HepG2 (cell line): ENCODE results near the gene TM4SF18. TPM values are rescaled to one million over a fixed set of nuclear protein-coding genes. Genes with fewer than 3 reads are reported as not detected.

Source experiments
- BHLHE40 ChIP-seq: IDR thresholded peaks from 2 replicates; pipeline ENCODE4 v1.6.1; 2011; ENCODE audit warnings: low read length, improper control_type of control experiment
- FOXA1 ChIP-seq, 2 experiments: fragments of 450-650 bp in 1 of 2; sonication (generic) in 1 of 2; formaldehyde crosslinking in 1 of 2; IDR thresholded peaks; 2 replicates each; pipeline versions ENCODE4 v1.4.0 to v1.6.1; 2016 to 2020; ENCODE audit warnings: missing genetic modification reagents in 1 of 2
- GMEB1 ChIP-seq: sonication (generic); formaldehyde crosslinking; IDR thresholded peaks from 2 replicates; pipeline ENCODE4 v1.5.1; 2020; ENCODE audit warnings: missing genetic modification reagents, mild to moderate bottlenecking, borderline replicate concordance
- HMG20B ChIP-seq: conservative IDR thresholded peaks from 2 replicates; pipeline ENCODE4 v1.6.1; 2016; ENCODE audit warnings: missing genetic modification reagents, missing compliant biosample characterization
- MIER3 ChIP-seq: IDR thresholded peaks from 2 replicates; pipeline ENCODE4 v1.6.1; 2016; ENCODE audit warnings: missing compliant biosample characterization, borderline replicate concordance
- NFYC ChIP-seq: IDR thresholded peaks from 2 replicates; pipeline ENCODE4 v1.6.1; 2016; ENCODE audit warnings: missing genetic modification reagents, missing compliant biosample characterization
- NRL ChIP-seq: sonication (generic); formaldehyde crosslinking; IDR thresholded peaks from 2 replicates; pipeline ENCODE4 v1.5.0; 2020; ENCODE audit warnings: missing genetic modification reagents, mild to moderate bottlenecking, moderate library complexity, borderline replicate concordance
- TOE1 ChIP-seq: sonication (generic); formaldehyde crosslinking; IDR thresholded peaks from 2 replicates; pipeline ENCODE4 v1.4.0; 2020; ENCODE audit warnings: mild to moderate bottlenecking, missing genetic modification reagents
- ZBTB40 ChIP-seq, 2 experiments: fragments of 450-650 bp in 1 of 2; sonication (generic) in 1 of 2; formaldehyde crosslinking in 1 of 2; IDR thresholded peaks; 2 replicates each; pipeline versions ENCODE4 v1.6.1 to v1.8.0; 2016 to 2022; ENCODE audit warnings: antibody characterized with exemption in 1 of 2, mild to moderate bottlenecking in 1 of 2, missing genetic modification reagents in 1 of 2
- ZNF646 ChIP-seq: sonication (generic); formaldehyde crosslinking; IDR thresholded peaks from 2 replicates; pipeline ENCODE4 v1.9.0; 2021; ENCODE audit warnings: mild to moderate bottlenecking, missing genetic modification reagents
- ZSCAN30 ChIP-seq: sonication (generic); formaldehyde crosslinking; IDR thresholded peaks from 2 replicates; pipeline ENCODE4 v1.5.0; 2020; ENCODE audit warnings: mild to moderate bottlenecking, missing genetic modification reagents
- polyA plus RNA-seq, 8 experiments: library from polyadenylated mRNA; depleted of rRNA in 3 of 8; stranded (reverse) in 7 of 8; unstranded in 1 of 8; fragments of >200 nt; fragmentation: Illumina TruSeq in 4 of 8; extraction: Trizol in 4 of 8; gene quantifications; 2 replicates each; pipeline versions ENCODE4 v1.2.1 to v1.2.3, GENCODE V29; 2011 to 2016; ENCODE audit warnings: low read depth in 4 of 8, missing spikeins in 1 of 8, mixed read lengths in 1 of 8; ENCODE audit not compliant: insufficient read depth in 1 of 8
- total RNA-seq, 5 experiments: library from RNA; depleted of rRNA; stranded (reverse); fragments of >200 nt; fragmentation: Illumina TruSeq; extraction: Trizol; gene quantifications; 2 replicates each; pipeline ENCODE4 v1.2.3, GENCODE V29; 2016; ENCODE audit warnings: low read depth in 1 of 5

The TM4SF18 gene
- total and polyA plus RNA-seq, 2 of the 13 experiments (the other 11 are each of a cell fraction or from before 2014, with no cell fraction given): 0.15 TPM; not detected in 1

GRCh38 chr3:149371001-149371722 lies 37.7 kb upstream of the TM4SF18 start (continued):
- no peak for TF ChIP-seq ZBTB40 (IDR thresholded peaks at IDR 0.05)
- no peak for TF ChIP-seq ZBTB40 (CRISPR knock-in tag; IDR thresholded peaks at IDR 0.05)
- TF ChIP-seq FOXA1 (IDR thresholded peaks at IDR 0.05): no peak
- TF ChIP-seq FOXA1 (CRISPR knock-in tag; IDR thresholded peaks at IDR 0.05): peak; percentile 90
- no peak for TF ChIP-seq GMEB1
- TF ChIP-seq MIER3: peak; percentile 16; the same call in 1 of the 2 replicates
- TF ChIP-seq NFYC (CRISPR knock-in tag): no peak
- TF ChIP-seq BHLHE40: no peak
- no peak for TF ChIP-seq ZNF646 (CRISPR knock-in tag)
- no peak for TF ChIP-seq NRL
- TF ChIP-seq TOE1: no peak
- TF ChIP-seq HMG20B (CRISPR knock-in tag): no peak
- TF ChIP-seq ZSCAN30: no peak
